Measurements from ENCODE around the gene PRKCD.

- TF ChIP-seq POLR2AphosphoS5 (IDR thresholded peaks at IDR 0.05; ENCODE audit: low read depth, low read length) (no peak), TAF1 (IDR thresholded peaks at IDR 0.05; ENCODE audit: borderline replicate concordance, insufficient read depth, low read length) (no peak), REST (IDR thresholded peaks at IDR 0.05; ENCODE audit: insufficient read depth in 1 of 2, low read depth in 2 of 2, low read length in 2 of 2) (no peak), SIN3A (IDR thresholded peaks at IDR 0.05; ENCODE audit: borderline replicate concordance, insufficient read depth, low read length) (no peak), FOXP2 (optimal IDR thresholded peaks at IDR 0.05; ENCODE audit: borderline replicate concordance, extremely low read depth, extremely low read length, insufficient read depth) (no peak)
Measured at GRCh38 chr3:53120336-53120735, 40.7 kb upstream of the PRKCD start.
